ENCODE data around the gene HDDC2. TPM values are rescaled to one million over a fixed set of nuclear protein-coding genes. Genes with fewer than 3 reads are reported as not detected.

The HDDC2 gene
- total and polyA plus RNA-seq, 9 of the 15 experiments (the other 6 are each of a cell fraction or from before 2014, with no cell fraction given) = 194 to 632 (median 294) TPM

- WGBS (ENCODE audit: insufficient coverage, low coverage, missing lambda C conversion rate) = 35% methylated on average over 7 of the region's 7 CpGs
- intact Hi-C loops (cut with micrococcal nuclease) = loop anchor here (1.0 to 10.0 kb wide), 4 partner anchors 164 to 864 kb away; no protein-coding TSS in a partner anchor
- peak; percentile 77 for FAIRE-seq
- TF ChIP-seq SMC3 (conservative IDR thresholded peaks at IDR 0.05; ENCODE audit: insufficient read depth, low read depth, low read length) (peak; percentile 84), MAZ (CRISPR knock-in tag; conservative IDR thresholded peaks at IDR 0.05 in 1 of 2, IDR thresholded peaks at IDR 0.05 in 1 of 2) (0 out of 4 replicates have a peak, but pooled peaks of 1 of the 2 experiments have one; percentile 28), CC2D1A (IDR thresholded peaks at IDR 0.05) (no peak), DEAF1 (CRISPR knock-in tag; IDR thresholded peaks at IDR 0.05) (peak; percentile 66), RAD21 (CRISPR knock-in tag; conservative IDR thresholded peaks at IDR 0.05 in 1 of 2, IDR thresholded peaks at IDR 0.05 in 1 of 2) (peak; percentile 81 to 90), RB1 (IDR thresholded peaks at IDR 0.05; ENCODE audit: low read depth) (peak; percentile 59; the same call in 1 of the 2 replicates), DACH1 (IDR thresholded peaks at IDR 0.05; ENCODE audit: partially characterized antibody) (peak; percentile 76), HSF4 (CRISPR knock-in tag; IDR thresholded peaks at IDR 0.05; ENCODE audit: borderline replicate concordance) (no peak), REST (IDR thresholded peaks at IDR 0.05; ENCODE audit: borderline replicate concordance) (peak; percentile 76), REST (CRISPR knock-in tag; IDR thresholded peaks at IDR 0.05; ENCODE audit: low read depth) (no peak), ZBED1 (IDR thresholded peaks at IDR 0.05) (no peak)
Measured at GRCh38 chr6:125310994-125311649, 9.4 kb upstream of the HDDC2 start.

More at GRCh38 chr6:125310994-125311649, 9.4 kb upstream of the HDDC2 start:
- H3K27ac ChIP-seq (ENCODE audit: extremely low read depth, low read depth, low read length) = no peak overlapping the region
- DNase-seq (ENCODE audit: extremely low read depth in 1 of 4, low spot score in 3 of 4) (peak; percentile 45 to 72 (median 48)), ATAC-seq (peak; percentile 62)
- H3K27me3 ChIP-seq (ENCODE audit: control insufficient read depth in 2 of 2, insufficient read depth in 2 of 2, low read length in 2 of 2) = no peaks in the 10 kb centered on the region; a peak in 1 of 5 replicates
- in situ Hi-C loops (cut with MboI) = loop anchor here (5.0 kb wide), 2 partner anchors 446 to 661 kb away; no protein-coding TSS in a partner anchor
- H3K9me1 ChIP-seq (ENCODE audit: control insufficient read depth, insufficient read depth, low read length) = no peaks in the 10 kb centered on the region
- H3K4me2 ChIP-seq (ENCODE audit: insufficient read depth, low read length) = no peak overlapping the region
- no TSS peak for BruUV-seq (replicated peaks)
- no peaks in the 10 kb centered on the region for H4K20me1 ChIP-seq (replicated peaks; ENCODE audit: control insufficient read depth, insufficient read depth, low read length)
- H3K4me1 ChIP-seq (replicated peaks in 1 of 2; ENCODE audit: control insufficient read depth in 2 of 2, insufficient read depth in 2 of 2, low read length in 2 of 2) = peaks cover 6 to 26% of the 10 kb centered on the region in 2 experiments; a peak in 3 of 5 replicates
- POLR2A ChIA-PET = interaction anchor here (1.3 kb wide), 1 partner anchor 10 kb away, joined by 6 read pairs; the partner anchor contains the start of gene HDDC2
- no peaks in the 10 kb centered on the region for H3K36me3 ChIP-seq (ENCODE audit: control insufficient read depth, insufficient read depth, low read length)
- no peaks in the 10 kb centered on the region for H3K9me3 ChIP-seq (replicated peaks; ENCODE audit: control insufficient read depth, insufficient read depth, low read depth, low read length)
- H3K4me3 ChIP-seq = no peak overlapping the region
- no peaks in the 10 kb centered on the region for H3K79me2 ChIP-seq (ENCODE audit: control insufficient read depth, insufficient read depth, low read length)
- CTCF ChIA-PET (ENCODE audit: low intra/inter-chr PET ratio) = interaction anchor here (0.7 to 1.7 kb wide), 4 partner anchors 443 to 663 kb away, joined by 3 to 11 read pairs (median 7); no protein-coding TSS in a partner anchor
- no peak overlapping the region for H3K9ac ChIP-seq (ENCODE audit: insufficient read depth in 1 of 2, low read depth in 2 of 2, low read length in 2 of 2)
- no peak overlapping the region for H2AFZ ChIP-seq (ENCODE audit: low read depth, low read length)
